GM12872 (cell line): Measurements from ENCODE around the gene CORO6.

Experiments
- TF ChIP-seq, protein P1 (sequence below): IDR thresholded peaks from 3 replicates; pipeline ENCODE4 v1.5.1; 2011; ENCODE audit warnings: low read depth, mild to moderate bottlenecking, low read length, moderate library complexity; ENCODE audit not compliant: insufficient read depth

CORO6 gene

DNA sequence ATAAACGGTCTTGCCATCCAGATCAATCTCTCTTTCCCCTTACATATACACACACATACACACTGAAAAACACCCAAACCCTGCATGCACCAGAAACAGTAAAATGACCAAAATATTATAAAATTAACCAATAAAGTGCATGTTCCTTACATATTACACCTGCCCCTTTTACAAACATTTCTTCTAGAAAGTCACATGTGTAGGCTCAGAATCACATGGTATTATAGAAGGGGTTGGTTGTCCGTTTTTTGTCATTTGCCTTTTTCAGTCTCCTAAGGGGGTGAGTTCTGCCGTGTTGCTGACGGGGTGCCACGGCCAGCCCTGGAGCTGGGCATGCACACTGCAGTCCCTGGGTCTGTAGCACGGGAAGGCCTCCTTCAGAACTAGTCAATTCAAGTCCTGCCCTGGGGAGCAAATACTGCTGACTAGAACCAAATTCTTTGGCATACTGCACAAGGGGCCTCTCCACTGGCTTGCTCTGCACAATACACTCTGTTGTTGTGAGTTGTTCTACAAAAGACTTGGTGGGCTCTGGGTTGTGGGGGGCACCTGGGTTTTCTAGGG lies 8.0 kb upstream of the CORO6 start:
- TF ChIP-seq, protein P1, sequence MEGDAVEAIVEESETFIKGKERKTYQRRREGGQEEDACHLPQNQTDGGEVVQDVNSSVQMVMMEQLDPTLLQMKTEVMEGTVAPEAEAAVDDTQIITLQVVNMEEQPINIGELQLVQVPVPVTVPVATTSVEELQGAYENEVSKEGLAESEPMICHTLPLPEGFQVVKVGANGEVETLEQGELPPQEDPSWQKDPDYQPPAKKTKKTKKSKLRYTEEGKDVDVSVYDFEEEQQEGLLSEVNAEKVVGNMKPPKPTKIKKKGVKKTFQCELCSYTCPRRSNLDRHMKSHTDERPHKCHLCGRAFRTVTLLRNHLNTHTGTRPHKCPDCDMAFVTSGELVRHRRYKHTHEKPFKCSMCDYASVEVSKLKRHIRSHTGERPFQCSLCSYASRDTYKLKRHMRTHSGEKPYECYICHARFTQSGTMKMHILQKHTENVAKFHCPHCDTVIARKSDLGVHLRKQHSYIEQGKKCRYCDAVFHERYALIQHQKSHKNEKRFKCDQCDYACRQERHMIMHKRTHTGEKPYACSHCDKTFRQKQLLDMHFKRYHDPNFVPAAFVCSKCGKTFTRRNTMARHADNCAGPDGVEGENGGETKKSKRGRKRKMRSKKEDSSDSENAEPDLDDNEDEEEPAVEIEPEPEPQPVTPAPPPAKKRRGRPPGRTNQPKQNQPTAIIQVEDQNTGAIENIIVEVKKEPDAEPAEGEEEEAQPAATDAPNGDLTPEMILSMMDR: no peak

DNA sequence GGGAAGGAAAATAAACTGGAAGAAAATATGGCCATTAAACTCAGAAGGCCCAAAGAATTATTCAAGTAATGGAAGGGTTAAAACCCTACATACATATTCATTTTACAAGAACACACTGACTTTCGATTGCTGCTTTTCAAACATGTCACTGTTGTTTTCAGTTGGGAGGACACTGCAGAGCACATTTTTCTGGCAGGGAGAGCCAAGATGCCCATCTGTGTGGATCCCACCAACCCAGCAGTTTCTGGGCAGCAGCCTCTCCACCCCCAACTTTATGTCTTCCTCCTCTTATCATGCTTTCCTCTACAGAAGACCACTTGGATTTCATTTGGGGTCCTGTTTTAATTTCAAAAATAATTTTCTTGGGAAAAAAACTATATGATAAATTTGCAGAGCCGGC lies 7.1 kb upstream of the CORO6 start:
- TF ChIP-seq, protein P1: no peak

DNA sequence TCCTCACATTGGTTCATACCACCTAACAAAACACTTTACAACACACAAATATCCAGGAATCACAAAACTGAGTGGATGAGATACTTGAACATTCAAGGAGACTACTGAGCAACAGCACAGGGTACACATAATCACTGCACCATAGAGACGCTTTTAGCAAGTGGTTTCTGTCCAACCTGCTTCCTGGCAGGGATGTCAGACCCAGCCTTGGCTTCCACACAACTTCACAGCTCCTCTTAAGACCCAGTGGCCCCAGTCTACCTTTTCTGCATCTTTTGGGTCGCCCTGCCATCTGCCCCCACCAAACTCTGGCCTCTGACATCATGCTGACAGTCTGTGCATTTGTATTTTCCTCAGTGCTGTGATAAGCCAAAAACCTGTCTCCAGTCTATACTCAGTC lies 5.9 kb upstream of the CORO6 start:
- TF ChIP-seq, protein P1: no peak

DNA sequence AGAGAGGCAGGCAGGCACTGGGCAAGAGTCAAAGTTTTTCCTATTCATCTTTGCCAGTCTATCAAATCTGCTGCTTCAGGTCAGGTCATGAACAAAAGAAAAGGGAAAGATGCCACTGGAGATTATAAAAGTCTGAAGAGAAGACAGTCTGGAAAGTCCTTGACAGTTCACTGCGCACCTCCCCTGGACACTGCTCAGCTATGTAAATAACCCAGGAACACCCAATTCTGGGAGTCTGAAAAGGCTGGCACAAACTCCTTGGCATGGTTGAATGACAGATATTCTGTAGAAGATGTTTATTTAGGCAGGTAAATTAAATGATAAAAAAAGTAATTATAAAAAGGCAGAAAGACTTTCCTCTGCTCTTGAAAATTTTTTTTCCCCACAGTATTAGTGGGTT lies 5.2 kb upstream of the CORO6 start:
- TF ChIP-seq, protein P1: no peak

DNA sequence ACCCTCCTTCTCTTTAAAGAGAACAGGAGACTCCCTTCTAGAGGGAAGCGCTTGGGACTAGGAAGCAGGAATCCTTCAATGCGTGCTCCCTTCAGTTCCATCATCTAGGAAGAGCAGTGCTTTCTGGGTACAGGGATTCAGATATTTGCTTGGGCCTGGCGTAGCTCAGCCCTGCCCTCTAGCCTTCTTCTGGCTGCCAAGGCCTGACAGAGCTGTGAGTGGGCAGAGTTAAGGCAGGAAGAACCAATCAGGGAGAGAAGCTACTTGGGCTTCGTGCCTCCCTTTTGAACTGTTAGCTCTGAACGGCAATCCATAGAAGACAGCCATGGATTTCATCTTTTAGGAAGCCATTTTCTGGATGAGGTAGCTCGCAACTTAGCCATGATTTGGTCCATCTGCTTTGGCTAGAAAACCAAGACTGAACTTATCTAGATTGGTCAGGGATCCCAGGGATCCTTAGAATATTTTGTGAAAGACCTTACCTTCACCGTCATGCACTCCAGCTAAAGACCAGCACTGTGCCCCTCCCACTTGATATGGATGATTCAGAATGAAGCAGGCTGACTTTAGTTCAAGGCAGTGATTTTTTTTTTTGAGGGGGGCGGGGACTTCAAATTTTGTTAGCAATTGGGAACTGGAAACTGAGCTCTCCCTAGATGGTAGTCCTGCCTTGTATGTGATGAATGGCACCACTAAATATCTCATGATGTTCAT lies 2.5 kb upstream of the CORO6 start:
- TF ChIP-seq, protein P1: no peak

DNA sequence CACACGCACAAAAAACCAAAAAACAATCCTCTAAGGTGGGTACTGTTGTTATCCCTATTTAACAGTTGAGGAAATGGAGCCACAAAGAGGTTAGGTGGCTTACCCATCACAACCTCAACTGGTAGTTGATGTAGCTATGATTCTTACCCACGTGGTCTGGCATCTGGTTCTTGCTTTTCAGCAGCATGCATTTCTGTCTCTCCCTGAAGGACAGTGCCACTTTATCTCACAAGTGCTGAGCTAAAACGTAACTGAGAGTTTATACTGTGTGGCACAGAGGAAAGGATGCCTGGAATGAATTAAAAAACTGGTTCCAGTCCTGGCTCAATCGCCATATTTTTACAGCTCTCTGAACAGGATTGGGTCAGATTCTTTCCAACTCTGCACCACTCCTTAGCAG lies 1.9 kb upstream of the CORO6 start:
- TF ChIP-seq, protein P1: no peak

DNA sequence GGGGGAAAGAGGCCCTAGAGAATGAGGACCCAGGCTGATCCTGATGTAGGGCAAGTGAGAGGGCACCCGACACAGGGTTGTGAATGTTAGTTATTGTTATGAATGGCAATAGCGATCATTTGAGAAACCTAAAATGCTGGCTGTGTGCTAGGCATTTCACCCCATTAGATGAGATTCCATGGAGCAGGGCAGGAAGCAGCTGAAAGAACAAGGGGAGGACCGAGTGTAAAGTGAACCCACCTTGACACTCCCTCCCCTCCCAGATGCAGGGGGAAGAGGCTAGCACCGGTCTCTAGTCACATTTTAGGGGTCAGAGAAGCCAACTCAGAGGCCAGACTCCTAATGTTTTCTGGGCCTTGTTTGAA lies 553 bp upstream of the CORO6 start:
- TF ChIP-seq, protein P1: no peak
